Activated CD8-positive, alpha-beta T cell treated with anti-CD3 and anti-CD28 coated beads for 36 hours (primary cell): ENCODE measurements around the gene DVL2. TPM values are rescaled to one million over a fixed set of nuclear protein-coding genes. Genes with fewer than 3 reads are reported as not detected.

ENCODE experiments used
- ATAC-seq: fragments of 200-7000 bp; cut with Tn5 transposase; one replicate; pipeline ENCODE4 v1.10.0; 2021; ENCODE audit warnings: mild to moderate bottlenecking, moderate library complexity
- CTCF ChIA-PET: fragments of 350-600 bp; sonication (Branson Sonifier 250); formaldehyde crosslinking; loops from one replicate; lab custom pipeline; 2021; ENCODE audit warnings: antibody characterized with exemption; lab: Charles Lee
- POLR2A ChIA-PET: fragments of 350-600 bp; sonication (Branson Sonifier 250); formaldehyde crosslinking; loops from one replicate; lab custom pipeline; 2021; ENCODE audit warnings: antibody characterized with exemption; lab: Charles Lee
- DNase-seq: peaks from one replicate; pipeline ENCODE4 v3.0.0-alpha.2; 2020
- H3K27ac Mint-ChIP-seq: one replicate; pipeline ENCODE4 v1.8.0; 2021; ENCODE audit warnings: mild to moderate bottlenecking, mixed read lengths
- H3K27me3 Mint-ChIP-seq: one replicate; pipeline ENCODE4 v1.8.0; 2021; ENCODE audit warnings: mixed read lengths
- H3K36me3 Mint-ChIP-seq: one replicate; pipeline ENCODE4 v1.8.0; 2021; ENCODE audit warnings: low read depth, mixed read lengths
- H3K4me1 Mint-ChIP-seq: one replicate; pipeline ENCODE4 v1.8.0; 2021; ENCODE audit warnings: low read depth, mixed read lengths
- H3K4me3 Mint-ChIP-seq: one replicate; pipeline ENCODE4 v1.8.0; 2021; ENCODE audit warnings: mild to moderate bottlenecking, moderate library complexity, mixed read lengths
- H3K9me3 Mint-ChIP-seq: one replicate; pipeline ENCODE4 v1.8.0; 2021; ENCODE audit warnings: mixed read lengths
- intact Hi-C: fragments of 100-400 bp; cut with micrococcal nuclease; formaldehyde crosslinking; loops from one replicate; pipeline ENCODE4 v1.10.0; 2022
- total RNA-seq, 2 experiments: library from RNA; stranded (reverse); gene quantifications; one replicate each; pipeline ENCODE4 v1.2.3, GENCODE V29; 2021
- TF ChIP-seq, protein P1 (sequence below): fragments of 200-600 bp; IDR thresholded peaks from one replicate; pipeline ENCODE4 v1.8.0; 2022; ENCODE audit warnings: antibody characterized with exemption, mild to moderate bottlenecking

DVL2 gene
- total RNA-seq, 2 experiments from 2014 or later = 50.0 to 53.6 TPM

DNA sequence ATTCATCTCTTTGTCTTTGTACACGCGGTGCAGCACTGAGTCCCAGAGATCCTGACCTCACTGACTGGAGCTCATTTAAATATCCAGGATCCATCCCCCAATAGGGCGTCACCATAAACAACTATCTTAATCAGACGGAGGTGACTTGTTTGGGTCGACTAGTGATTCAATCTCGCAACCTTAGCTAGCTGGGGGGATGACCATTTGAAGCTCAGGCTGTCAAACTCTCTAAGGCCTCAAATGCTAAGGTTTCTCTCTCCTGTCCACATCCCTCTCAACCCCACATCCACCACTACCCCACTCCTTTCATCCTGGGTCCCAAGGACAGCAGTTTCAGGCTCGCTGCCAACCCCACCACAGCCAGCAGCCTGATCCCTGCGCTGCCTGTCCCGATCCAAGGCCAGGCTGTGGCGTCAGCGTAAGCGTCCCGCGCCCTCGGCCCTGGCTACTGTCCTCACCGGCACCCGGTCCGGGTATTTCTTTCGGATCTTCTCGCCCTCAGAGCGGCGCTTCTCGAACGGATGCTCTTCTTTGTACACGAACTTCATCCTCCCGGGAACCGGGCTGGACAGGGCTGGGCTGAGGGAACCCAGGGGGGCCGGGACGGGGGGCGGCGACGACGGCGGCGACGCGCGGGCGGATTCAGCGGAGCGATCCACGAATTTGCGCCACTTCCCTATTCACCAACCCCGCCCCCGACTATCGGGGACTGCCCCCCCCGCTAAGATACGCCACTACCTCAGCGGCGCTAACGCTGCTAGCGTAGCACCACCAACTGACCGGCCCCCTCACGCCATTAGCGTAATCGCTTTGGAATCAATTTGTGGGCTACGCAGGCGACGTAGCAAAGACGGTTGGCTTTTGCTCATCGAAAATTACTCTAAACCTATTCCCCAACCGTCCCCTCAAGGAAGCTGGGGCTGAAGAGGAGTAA is 7.7 kb upstream of the DVL2 start, which contains the start of gene GABARAP:
TSS of gene GABARAP (minus strand) at position 667 of the 934 bp plus-strand sequence. CDS start at position 548, 119 bp downstream.
- H3K36me3 Mint-ChIP-seq = peaks cover 24% of the 10 kb centered on the region
- no peaks in the 10 kb centered on the region for H3K9me3 Mint-ChIP-seq
- no peaks in the 10 kb centered on the region for H3K27me3 Mint-ChIP-seq
- DNase-seq = peak; percentile 94
- peaks cover 37% of the 10 kb centered on the region for H3K4me1 Mint-ChIP-seq
- peak within 1 kb of the TSS; percentile 97 for H3K27ac Mint-ChIP-seq
- TF ChIP-seq, protein P1, sequence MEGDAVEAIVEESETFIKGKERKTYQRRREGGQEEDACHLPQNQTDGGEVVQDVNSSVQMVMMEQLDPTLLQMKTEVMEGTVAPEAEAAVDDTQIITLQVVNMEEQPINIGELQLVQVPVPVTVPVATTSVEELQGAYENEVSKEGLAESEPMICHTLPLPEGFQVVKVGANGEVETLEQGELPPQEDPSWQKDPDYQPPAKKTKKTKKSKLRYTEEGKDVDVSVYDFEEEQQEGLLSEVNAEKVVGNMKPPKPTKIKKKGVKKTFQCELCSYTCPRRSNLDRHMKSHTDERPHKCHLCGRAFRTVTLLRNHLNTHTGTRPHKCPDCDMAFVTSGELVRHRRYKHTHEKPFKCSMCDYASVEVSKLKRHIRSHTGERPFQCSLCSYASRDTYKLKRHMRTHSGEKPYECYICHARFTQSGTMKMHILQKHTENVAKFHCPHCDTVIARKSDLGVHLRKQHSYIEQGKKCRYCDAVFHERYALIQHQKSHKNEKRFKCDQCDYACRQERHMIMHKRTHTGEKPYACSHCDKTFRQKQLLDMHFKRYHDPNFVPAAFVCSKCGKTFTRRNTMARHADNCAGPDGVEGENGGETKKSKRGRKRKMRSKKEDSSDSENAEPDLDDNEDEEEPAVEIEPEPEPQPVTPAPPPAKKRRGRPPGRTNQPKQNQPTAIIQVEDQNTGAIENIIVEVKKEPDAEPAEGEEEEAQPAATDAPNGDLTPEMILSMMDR = no peak
- intact Hi-C loops = no loop called here
- ChIA-PET CTCF (interaction anchor here (0.7 to 7.2 kb wide), 4 partner anchors 9 to 54 kb away, joined by 4 to 41 read pairs (median 6); partner anchors contain the start of genes ACADVL and DLG4), POLR2A (interaction anchor here (0.7 to 15.6 kb wide), 18 partner anchors 8 to 981 kb away, joined by 3 to 261 read pairs (median 3); partner anchors contain the start of genes ACADVL, CTDNEP1, DLG4 and DVL2)
- H3K4me3 Mint-ChIP-seq = peak within 1 kb of the TSS; percentile 82
- ATAC-seq = peak; percentile 52

DNA sequence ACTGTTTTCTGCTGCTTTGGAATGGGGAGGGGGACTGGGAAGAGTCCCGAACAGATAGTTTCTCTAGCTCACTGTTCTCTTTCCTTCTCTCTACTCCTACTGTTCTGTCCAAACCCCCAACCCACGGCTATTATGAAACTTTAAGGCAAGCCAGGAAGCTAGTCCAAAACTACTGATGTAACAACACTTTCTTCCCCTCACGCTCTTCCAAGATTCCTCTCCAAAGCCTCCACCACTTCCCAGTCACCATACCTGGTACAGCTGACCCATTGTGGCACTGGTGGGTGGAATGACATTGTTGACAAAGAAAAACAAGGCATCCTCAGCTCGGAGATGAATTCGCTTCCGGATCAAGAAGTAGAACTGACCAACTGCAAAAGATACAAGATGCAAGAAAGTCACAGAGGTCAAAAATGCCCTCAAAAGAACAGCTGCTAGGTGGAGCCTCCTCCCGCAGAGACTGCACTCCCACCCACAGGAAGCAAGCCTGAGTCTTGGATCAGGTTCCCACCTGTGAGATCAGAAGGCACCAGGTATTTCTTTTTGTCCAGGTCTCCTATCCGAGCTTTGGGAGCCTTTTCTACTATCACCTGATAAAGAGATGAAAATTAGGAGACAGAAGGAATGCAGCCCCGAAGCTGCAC is 6.9 kb upstream of the DVL2 start:
- H3K4me1 Mint-ChIP-seq = peaks cover 38% of the 10 kb centered on the region
- TF ChIP-seq, protein P1 = no peak
- peaks cover 26% of the 10 kb centered on the region for H3K36me3 Mint-ChIP-seq
- H3K27me3 Mint-ChIP-seq = no peaks in the 10 kb centered on the region
- H3K27ac Mint-ChIP-seq = peak overlapping the region; percentile 97
- H3K4me3 Mint-ChIP-seq = peak overlapping the region; percentile 82
- DNase-seq = no peak
- no peak for ATAC-seq
- ChIA-PET POLR2A (interaction anchor here (0.7 to 15.6 kb wide), 7 partner anchors 8 to 334 kb away, joined by 3 to 261 read pairs (median 4); partner anchors contain the start of genes ACADVL, CTDNEP1, DLG4 and ELP5), CTCF (interaction anchor here (0.7 to 7.2 kb wide), 3 partner anchors 10 to 55 kb away, joined by 4 to 41 read pairs (median 4); partner anchors contain the start of genes ACADVL and DLG4)
- no peaks in the 10 kb centered on the region for H3K9me3 Mint-ChIP-seq
- intact Hi-C loops = no loop called here

DNA sequence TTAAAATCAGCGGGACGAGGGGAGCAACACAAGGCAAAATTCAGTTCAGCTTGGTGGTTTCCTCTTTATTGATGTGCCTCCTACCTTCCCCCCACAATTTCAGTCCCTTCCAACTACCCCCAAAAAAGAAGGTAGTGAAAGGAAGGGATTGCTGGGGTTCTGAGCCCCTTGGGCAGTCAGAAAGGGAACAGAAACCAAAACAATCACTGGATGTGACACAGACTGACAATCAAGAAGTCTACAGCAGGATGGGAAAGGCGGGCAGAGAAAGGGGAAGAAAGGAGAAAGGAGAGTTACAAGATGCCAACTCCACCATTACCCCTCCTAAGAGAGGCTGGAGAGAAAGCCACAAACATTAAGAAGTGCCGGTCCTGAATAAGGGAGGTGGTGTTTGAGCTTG is 6.1 kb upstream of the DVL2 start:
- Mint-ChIP-seq H3K36me3 (peaks cover 28% of the 10 kb centered on the region), H3K9me3 (no peaks in the 10 kb centered on the region), H3K27ac (peak overlapping the region; percentile 97), H3K27me3 (no peaks in the 10 kb centered on the region), H3K4me1 (peaks cover 45% of the 10 kb centered on the region), H3K4me3 (peak overlapping the region; percentile 96)
- DNase-seq (no peak), ATAC-seq (no peak)
- ChIA-PET CTCF (interaction anchor here (1.7 to 7.2 kb wide), 2 partner anchors 20 to 55 kb away, joined by 4 to 41 read pairs; partner anchors contain the start of genes ACADVL and DLG4), POLR2A (interaction anchor here (0.7 to 15.6 kb wide), 6 partner anchors 9 to 446 kb away, joined by 3 to 261 read pairs (median 5); partner anchors contain the start of genes ACADVL, CTDNEP1, DLG4 and ELP5)
- TF ChIP-seq, protein P1 = no peak
- intact Hi-C loops = no loop called here

DNA sequence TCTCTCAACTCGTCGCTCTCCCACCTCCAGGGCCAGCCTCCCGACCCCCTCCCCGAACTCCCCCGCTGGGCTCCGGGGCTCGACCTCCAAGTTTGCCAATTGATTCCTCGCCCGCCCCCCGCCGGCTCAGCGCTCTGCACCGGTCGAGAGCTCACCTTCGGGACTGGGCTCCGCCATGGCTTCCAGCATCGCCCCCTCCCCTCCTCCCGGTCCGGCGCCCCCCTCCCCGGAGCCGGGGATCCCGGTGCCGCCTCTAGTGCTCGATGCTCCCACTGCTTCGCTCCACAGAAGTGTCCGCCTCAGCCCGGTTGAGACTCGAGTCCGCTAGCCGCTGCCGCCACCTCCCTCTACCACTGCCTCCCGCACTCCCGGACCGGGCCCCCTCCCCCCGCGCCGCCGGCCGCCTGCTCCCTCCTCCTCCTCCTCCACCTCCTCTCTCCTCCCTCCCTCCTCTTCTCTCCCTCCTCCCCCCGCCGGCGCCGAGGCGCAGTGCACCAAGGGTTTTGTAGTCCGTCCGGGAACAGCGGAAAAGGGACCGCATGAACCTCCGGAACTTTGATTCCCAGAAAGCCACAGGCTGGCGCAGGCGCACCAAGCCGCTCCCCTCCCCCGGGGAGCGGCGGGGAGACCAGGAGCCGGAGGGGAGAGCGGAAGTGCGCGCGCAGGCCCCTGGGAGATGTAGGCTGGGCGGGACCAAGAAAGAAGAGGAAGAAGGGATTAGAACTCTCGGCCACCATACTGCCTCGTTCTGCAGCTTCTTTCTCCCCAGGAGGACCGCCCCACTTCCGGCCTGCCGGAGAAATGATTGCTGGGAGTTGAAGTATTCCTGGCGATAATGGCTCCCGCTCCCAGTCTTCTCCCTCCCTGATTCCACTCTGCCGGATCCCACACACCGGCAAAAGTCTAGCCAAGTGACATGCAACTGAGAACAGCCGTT is 5.0 kb upstream of the DVL2 start, which contains the start of gene PHF23:
TSS of gene PHF23 (minus strand) at position 367 of the 937 bp plus-strand sequence. CDS start at position 189, 178 bp downstream.
- Mint-ChIP-seq H3K9me3 (no peaks in the 10 kb centered on the region), H3K36me3 (peaks cover 34% of the 10 kb centered on the region), H3K4me3 (peak within 1 kb of the TSS; percentile 96), H3K27ac (peak within 1 kb of the TSS; percentile 97), H3K27me3 (peaks cover 2% of the 10 kb centered on the region), H3K4me1 (peaks cover 53% of the 10 kb centered on the region)
- DNase-seq = peak; percentile 98
- TF ChIP-seq, protein P1 = no peak
- CTCF ChIA-PET = interaction anchor here (2.5 to 7.2 kb wide), 2 partner anchors 10 to 19 kb away, joined by 7 to 41 read pairs; partner anchors contain the start of genes ACADVL and DLG4
- intact Hi-C loops = no loop called here
- peak; percentile 76 for ATAC-seq
- POLR2A ChIA-PET = interaction anchor here (0.7 to 15.6 kb wide), 9 partner anchors 10 to 447 kb away, joined by 3 to 261 read pairs (median 4); partner anchors contain the start of genes ACADVL, CTDNEP1, DLG4 and ELP5
